GM23248 (cell line): ENCODE measurements around the gene RUNX1. TPM values are rescaled to one million over a fixed set of nuclear protein-coding genes. Genes with fewer than 3 reads are reported as not detected.
"Not testable (repeated sequence)": the region's sequence is repeated elsewhere in the genome, so short reads cannot be mapped to it uniquely, and the experiment has no call there.

ENCODE experiments used
- DNase-seq: peaks from one replicate; pipeline ENCODE4 v3.0.0-alpha.2; 2015
- H2AFZ ChIP-seq: fragments of 200-600 bp; sonication (generic); 2 replicates; pipeline ENCODE4 v1.6.1; 2016; ENCODE audit warnings: antibody characterized with exemption
- H3F3A ChIP-seq: fragments of 200-600 bp; sonication (generic); 2 replicates; pipeline ENCODE4 v1.6.1; 2016; ENCODE audit warnings: mild to moderate bottlenecking, antibody characterized with exemption, mixed run types; ENCODE audit not compliant: insufficient read depth
- H3K27ac ChIP-seq: fragments of 200-600 bp; sonication (generic); 2 replicates; pipeline ENCODE4 v1.5.1; 2016; ENCODE audit warnings: mild to moderate bottlenecking
- H3K27me3 ChIP-seq: fragments of 200-600 bp; sonication (generic); replicated peaks from 2 replicates; pipeline ENCODE4 v1.6.1; 2016; ENCODE audit warnings: mild to moderate bottlenecking; ENCODE audit not compliant: insufficient read depth
- H3K36me3 ChIP-seq: fragments of 200-600 bp; sonication (generic); 2 replicates; pipeline ENCODE4 v1.6.1; 2016; ENCODE audit warnings: low read depth, mild to moderate bottlenecking
- H3K4me1 ChIP-seq: fragments of 200-600 bp; sonication (generic); 2 replicates; pipeline ENCODE4 v1.6.1; 2016; ENCODE audit warnings: mild to moderate bottlenecking; ENCODE audit not compliant: insufficient read depth
- H3K4me2 ChIP-seq: fragments of 200-600 bp; sonication (generic); one replicate; pipeline ENCODE4 v1.6.1; 2016; ENCODE audit warnings: mild to moderate bottlenecking; ENCODE audit not compliant: unreplicated experiment
- H3K4me3 ChIP-seq: fragments of 200-600 bp; sonication (generic); 2 replicates; pipeline ENCODE4 v1.5.1; 2016; ENCODE audit warnings: mild to moderate bottlenecking
- H3K79me2 ChIP-seq: fragments of 200-600 bp; sonication (generic); 2 replicates; pipeline ENCODE4 v1.6.1; 2016; ENCODE audit warnings: mild to moderate bottlenecking; ENCODE audit not compliant: insufficient read depth
- H3K9ac ChIP-seq: fragments of 200-600 bp; sonication (generic); 2 replicates; pipeline ENCODE4 v1.6.1; 2016; ENCODE audit warnings: mild to moderate bottlenecking
- H3K9me2 ChIP-seq: fragments of 200-600 bp; sonication (generic); 2 replicates; pipeline ENCODE4 v1.6.1; 2016; ENCODE audit warnings: mixed run types, mild to moderate bottlenecking, moderate library complexity; ENCODE audit not compliant: insufficient read depth
- H3K9me3 ChIP-seq: fragments of 200-600 bp; sonication (generic); one replicate; pipeline ENCODE4 v1.6.1; 2017; ENCODE audit warnings: low read depth
- H4K20me1 ChIP-seq: fragments of 200-600 bp; sonication (generic); 2 replicates; pipeline ENCODE4 v1.6.0; 2016; ENCODE audit not compliant: insufficient read depth
- EZH2 ChIP-seq: fragments of 200-600 bp; sonication (generic); IDR thresholded peaks from 2 replicates; pipeline ENCODE4 v1.6.1; 2018; ENCODE audit warnings: antibody characterized with exemption, mild to moderate bottlenecking; ENCODE audit not compliant: insufficient read depth, poor library complexity, severe bottlenecking
- EZH2phosphoT487 ChIP-seq: fragments of 200-600 bp; sonication (generic); IDR thresholded peaks from 2 replicates; pipeline ENCODE4 v1.6.1; 2018; ENCODE audit warnings: antibody characterized with exemption, moderate library complexity, mild to moderate bottlenecking, low read depth; ENCODE audit not compliant: insufficient read depth
- WGBS, 2 experiments: methylation state at CpG; one replicate each; pipeline ENCODE4 v1.1.6; 2015 to 2017; ENCODE audit warnings: low lambda C conversion rate in 2 of 2, low coverage in 1 of 2; ENCODE audit errors: missing lambda C conversion rate in 2 of 2; 5-methylcytosine and 5-hydroxymethylcytosine counted together
- in situ Hi-C: fragments of 300-500 bp; cut with MboI; formaldehyde crosslinking; loops from 2 replicates; pipeline ENCODE4 v1.15.0; 2020
- polyA plus RNA-seq: library from polyadenylated mRNA; unstranded; fragments of >200 nt; fragmentation: Nextera tagmentation; extraction: Ambion mirVana; gene quantifications from 2 replicates; pipeline ENCODE4 v1.2.1, GENCODE V29; 2016
- total RNA-seq: library from RNA; depleted of rRNA; stranded (reverse); fragments of >200 nt; shearing (Covaris generic); gene quantifications from 2 replicates; pipeline ENCODE4 v1.2.3, GENCODE V29; 2014

RUNX1 gene
- total and polyA plus RNA-seq, 2 experiments from 2014 or later: 21.3 to 32.6 TPM

DNA sequence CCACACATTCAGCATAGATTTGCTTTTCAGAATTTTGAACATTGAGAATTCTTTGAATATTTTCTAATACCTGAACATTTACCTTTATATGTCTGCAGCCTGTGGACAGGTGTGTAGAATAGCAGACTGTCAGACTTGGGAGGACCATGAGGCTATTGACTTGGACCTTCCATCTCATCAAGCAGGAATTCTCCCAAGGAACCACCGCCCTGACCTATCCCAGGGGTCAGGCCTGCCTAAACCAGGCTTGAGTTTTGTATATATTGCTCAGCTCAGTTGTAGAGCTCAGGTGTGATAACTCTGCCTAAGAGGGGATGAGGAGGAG is 53.2 kb downstream of the RUNX1 start:
- H3K79me2 ChIP-seq: no peaks in the 10 kb centered on the region
- peaks cover 23% of the 10 kb centered on the region for H3F3A ChIP-seq
- peak overlapping the region; percentile 37 for H2AFZ ChIP-seq
- H3K9me3 ChIP-seq: no peaks in the 10 kb centered on the region
- peak overlapping the region; percentile 91 for H3K27ac ChIP-seq
- in situ Hi-C loops: no loop called here
- H3K9me2 ChIP-seq: no peaks in the 10 kb centered on the region
- H3K4me1 ChIP-seq: peaks cover 50% of the 10 kb centered on the region
- DNase-seq: no peak
- no peaks in the 10 kb centered on the region for H4K20me1 ChIP-seq
- no peak for TF ChIP-seq EZH2
- no peak for TF ChIP-seq EZH2phosphoT487
- no peak overlapping the region for H3K4me3 ChIP-seq
- 81 to 88% methylated on average over 1 of the region's 1 CpG for WGBS, 2 experiments
- peak overlapping the region; percentile 70 for H3K9ac ChIP-seq
- peak overlapping the region; percentile 62 for H3K4me2 ChIP-seq
- no peaks in the 10 kb centered on the region for H3K27me3 ChIP-seq
- H3K36me3 ChIP-seq: no peaks in the 10 kb centered on the region

DNA sequence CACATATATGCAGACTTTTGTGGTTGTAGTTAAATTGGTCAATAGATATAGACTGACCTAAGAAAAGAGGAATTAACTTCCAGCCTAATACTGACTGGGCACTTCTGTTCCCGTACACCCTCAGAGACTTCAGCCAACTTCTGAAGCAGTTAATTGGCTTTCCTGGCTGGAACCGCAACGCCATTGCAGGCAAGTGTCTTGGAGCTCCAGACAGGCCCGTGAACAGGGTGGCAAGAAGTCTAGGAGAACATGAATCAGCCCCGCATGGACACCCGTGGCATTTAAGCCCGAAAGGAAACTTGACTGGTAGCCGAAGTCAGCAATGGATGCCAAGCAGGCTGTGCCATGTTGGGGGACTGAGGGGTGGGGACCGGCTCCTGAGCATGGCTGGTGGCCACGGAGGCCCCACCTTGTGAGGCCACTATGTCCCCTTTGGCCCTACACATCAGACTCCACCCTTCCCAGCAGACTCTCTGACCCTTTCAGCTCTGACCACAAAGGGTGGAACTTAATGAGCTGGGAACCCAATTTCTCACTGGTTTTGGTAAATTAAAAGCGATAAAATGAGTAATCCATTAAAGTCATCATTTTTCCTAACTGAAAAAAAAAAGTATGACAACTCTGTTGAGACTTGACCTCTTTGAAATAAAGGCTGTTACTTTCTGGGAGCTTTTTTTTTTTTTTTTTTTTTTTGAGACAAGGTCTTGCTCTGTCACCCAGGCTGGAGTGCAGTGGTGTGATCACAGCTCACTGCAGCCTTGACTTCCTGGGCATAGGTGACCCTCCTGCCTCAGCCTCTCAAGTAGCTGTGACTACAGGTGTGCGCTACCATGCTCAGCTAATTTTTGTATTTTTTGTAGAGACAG is 54.1 kb downstream of the RUNX1 start:
- Histone ChIP-seq H3K4me2 (peak overlapping the region; percentile 10), H2AFZ (peak overlapping the region; percentile 50), H3K4me1 (peaks cover 54% of the 10 kb centered on the region), H3K36me3 (no peaks in the 10 kb centered on the region), H3K27ac (peak overlapping the region; percentile 91), H4K20me1 (no peaks in the 10 kb centered on the region), H3K9me2 (no peaks in the 10 kb centered on the region), H3K9ac (peak overlapping the region; percentile 70; the same call in 1 of the 2 replicates), H3F3A (peaks cover 30% of the 10 kb centered on the region), H3K4me3 (no peak overlapping the region), H3K27me3 (no peaks in the 10 kb centered on the region), H3K79me2 (no peaks in the 10 kb centered on the region), H3K9me3 (no peaks in the 10 kb centered on the region)
- DNase-seq: peak; percentile 70
- WGBS, 2 experiments: 19 to 22% methylated on average over 12 of the region's 12 CpGs
- TF ChIP-seq EZH2phosphoT487 (no peak), EZH2 (no peak)
- in situ Hi-C loops: no loop called here

DNA sequence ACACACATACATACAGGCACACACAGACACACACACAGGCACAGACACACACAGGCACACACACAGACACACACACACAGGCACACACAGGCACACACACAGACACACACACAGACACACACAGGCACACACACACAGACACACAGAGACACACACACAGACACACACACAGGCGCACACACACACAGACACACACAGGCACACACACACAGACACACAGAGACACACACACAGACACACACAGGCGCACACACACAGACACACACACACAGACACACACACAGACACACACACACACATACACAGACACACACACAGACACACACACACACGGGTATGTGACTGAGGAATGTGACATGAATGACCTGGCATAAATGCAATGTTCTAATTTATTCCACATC is 55.6 kb downstream of the RUNX1 start:
- Histone ChIP-seq H3K27ac (peak overlapping the region; percentile 63), H3K4me1 (peaks cover 54% of the 10 kb centered on the region), H3K4me2 (peak overlapping the region; percentile 8), H3F3A (peaks cover 40% of the 10 kb centered on the region)
- in situ Hi-C loops, H2AFZ ChIP-seq, H3K79me2 ChIP-seq, H3K9me2 ChIP-seq, H4K20me1 ChIP-seq, H3K4me3 ChIP-seq, H3K9me3 ChIP-seq, H3K9ac ChIP-seq, H3K36me3 ChIP-seq, H3K27me3 ChIP-seq: not testable (repeated sequence)
- peak; percentile 35 for DNase-seq
- 50 to 55% methylated on average over 2 to 3 of the region's 3 CpGs for WGBS, 2 experiments

- Histone ChIP-seq H3K36me3 (no peaks in the 10 kb centered on the region), H3K79me2 (no peaks in the 10 kb centered on the region), H3K9me3 (no peaks in the 10 kb centered on the region), H3K4me1 (peaks cover 54% of the 10 kb centered on the region), H3K4me2 (no peak overlapping the region), H3K27ac (peak overlapping the region; percentile 63), H3K9ac (peak overlapping the region; percentile 47; the same call in 1 of the 2 replicates), H3K27me3 (no peaks in the 10 kb centered on the region), H3F3A (peaks cover 40% of the 10 kb centered on the region), H3K9me2 (no peaks in the 10 kb centered on the region), H4K20me1 (no peaks in the 10 kb centered on the region), H3K4me3 (no peak overlapping the region), H2AFZ (peak overlapping the region; percentile 46; the same call in 1 of the 2 replicates)
- in situ Hi-C loops: no loop called here
- DNase-seq: peak; percentile 81
- TF ChIP-seq EZH2: no peak
- TF ChIP-seq EZH2phosphoT487: no peak
- WGBS, 2 experiments: 55 to 64% methylated on average over 13 of the region's 13 CpGs
Measured at GRCh38 chr21:34992736-34993398, 56.2 kb downstream of the RUNX1 start.
